Measurements from ENCODE around the gene RNF25.

Gene RNF25

GRCh38 chr2:218626369-218626768 is 45.4 kb downstream of the RNF25 start:
- no peak for DNase-seq (ENCODE audit: low read depth in 1 of 2, low spot score in 1 of 2)

DNA sequence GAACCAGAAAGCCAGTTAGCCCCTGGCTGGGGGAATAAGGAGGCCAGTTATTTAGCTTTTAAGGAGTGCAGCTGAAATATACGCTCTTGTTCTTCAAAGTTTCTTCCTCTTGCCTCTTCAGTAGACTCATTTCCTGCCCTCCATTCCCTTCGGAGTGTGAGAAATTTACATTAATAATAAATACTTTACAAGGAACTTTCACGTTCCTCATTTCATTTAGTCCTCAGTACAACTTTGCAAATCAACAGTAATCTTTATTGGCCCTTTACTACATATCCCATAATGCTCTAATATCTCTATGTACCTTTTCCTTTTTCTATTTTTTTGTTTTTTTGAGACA is 48.5 kb downstream of the RNF25 start:
- no peak for DNase-seq (ENCODE audit: low read depth in 1 of 2, low spot score in 1 of 2)

GRCh38 chr2:218622606-218623365 is 49.0 kb downstream of the RNF25 start:
- no peak for DNase-seq (ENCODE audit: low read depth in 1 of 2, low spot score in 1 of 2)

GRCh38 chr2:218621007-218621406 is 50.8 kb downstream of the RNF25 start:
- DNase-seq (ENCODE audit: low read depth in 1 of 2, low spot score in 1 of 2) = no peak

DNA sequence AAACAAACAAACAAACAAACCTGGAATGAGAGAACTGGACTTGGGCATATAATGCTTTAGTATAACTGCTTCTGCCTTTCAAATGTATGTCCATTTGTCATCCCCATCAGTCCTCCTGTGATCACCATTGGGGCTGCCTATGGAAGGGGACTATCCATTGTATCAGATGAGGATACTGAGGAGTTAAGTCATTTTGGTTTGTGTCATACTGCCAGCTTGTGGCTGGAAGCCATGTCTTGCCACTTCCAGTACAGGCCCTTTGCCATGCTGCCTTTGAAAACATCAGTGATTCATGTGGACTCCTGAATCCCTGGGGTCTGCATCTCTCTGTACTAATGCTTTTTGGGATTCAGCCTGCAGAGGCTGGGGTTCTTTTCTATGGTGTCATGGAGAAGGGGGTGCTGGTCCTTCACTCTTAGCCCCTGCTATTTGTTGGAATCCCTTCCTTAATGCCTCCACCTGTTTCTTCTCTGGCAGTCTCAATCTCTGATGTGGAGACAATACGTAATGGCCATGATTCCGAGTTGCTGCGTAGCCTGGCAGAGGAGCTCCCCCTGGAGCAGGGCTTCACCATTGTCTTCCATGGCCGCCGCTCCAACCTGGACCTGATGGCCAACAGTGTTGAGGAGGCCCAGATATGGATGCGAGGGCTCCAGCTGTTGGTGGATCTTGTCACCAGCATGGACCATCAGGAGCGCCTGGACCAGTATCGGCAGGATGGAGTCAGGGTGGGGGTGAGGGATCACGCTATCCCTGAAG is 53.5 kb downstream of the RNF25 start:
- DNase-seq (ENCODE audit: low read depth in 1 of 2, low spot score in 1 of 2) = no peak

DNA sequence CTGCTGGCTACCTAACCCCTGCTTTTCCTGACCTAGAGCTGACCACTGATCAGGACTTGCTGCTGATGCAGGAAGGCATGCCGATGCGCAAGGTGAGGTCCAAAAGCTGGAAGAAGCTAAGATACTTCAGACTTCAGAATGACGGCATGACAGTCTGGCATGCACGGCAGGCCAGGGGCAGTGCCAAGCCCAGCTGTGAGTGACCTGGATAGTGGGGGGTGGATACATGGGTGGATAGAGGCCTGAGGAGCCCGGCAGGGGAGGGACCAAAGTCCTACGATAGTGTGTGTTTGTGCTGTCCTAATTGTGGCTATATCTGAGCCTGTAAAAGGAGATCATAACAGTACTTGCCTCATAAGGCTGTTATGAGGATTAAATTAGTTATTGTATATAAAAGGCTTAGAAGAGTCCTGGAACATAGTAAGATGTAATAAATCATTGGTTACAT is 55.9 kb downstream of the RNF25 start:
- DNase-seq (ENCODE audit: low read depth in 1 of 2, low spot score in 1 of 2) = no peak

All from activated CD4-positive, alpha-beta T cell treated with anti-CD3 and anti-CD28 coated beads, Interleukin-2, amount 50 U/mL, for 24 hours (primary cell).